Measurements from ENCODE around the gene DIPK1A. TPM values are rescaled to one million over a fixed set of nuclear protein-coding genes. Genes with fewer than 3 reads are reported as not detected.

Gene DIPK1A
- total RNA-seq, 1 experiment from 2014 or later, result 12.4 TPM

DNA sequence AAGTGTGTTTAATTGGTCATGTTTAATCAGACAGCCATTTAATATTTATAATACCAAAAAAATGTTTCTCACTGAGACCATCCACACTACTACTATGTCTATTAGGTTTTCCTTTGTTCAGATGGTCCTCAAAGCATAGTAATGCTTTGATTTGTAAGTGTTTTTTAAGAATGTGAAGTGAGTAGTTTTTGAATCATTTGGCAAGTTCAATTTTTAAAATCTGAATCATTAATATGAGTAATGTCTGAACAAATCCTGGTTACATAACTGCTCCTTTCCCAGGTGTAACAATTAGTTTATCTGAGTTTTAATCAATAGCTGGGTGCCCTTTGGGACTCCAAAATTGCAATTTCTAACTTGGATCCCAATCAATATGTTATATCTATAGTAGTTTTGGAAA lies 152.9 kb downstream of the DIPK1A start:
- in situ Hi-C loops (cut with HindIII; ENCODE audit: low pct_unique_long_range_greater_than_20kb, low sequenced_read_pairs), result no loop called here
- DNase-seq (ENCODE audit: low read depth, low spot score), result no peak

DNA sequence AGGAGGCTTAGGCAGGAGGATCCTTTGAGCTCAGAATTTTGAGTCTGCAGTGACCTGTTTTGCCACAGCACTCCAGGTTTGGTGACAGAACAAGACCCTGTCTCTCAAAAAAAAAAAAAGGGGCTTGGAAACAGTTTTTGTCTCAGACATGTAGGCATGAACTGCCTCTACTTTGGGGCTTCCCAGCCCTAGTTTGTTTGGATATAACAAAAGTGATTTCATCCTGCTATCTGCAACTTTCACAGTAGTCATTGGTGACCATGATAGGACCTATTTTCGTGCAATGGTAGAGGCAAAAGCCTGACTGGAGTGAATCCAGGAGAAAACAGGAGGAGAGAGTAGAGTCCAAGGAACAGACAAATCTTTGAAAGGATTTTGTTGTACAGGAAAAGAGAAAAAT lies 156.0 kb downstream of the DIPK1A start:
- in situ Hi-C loops (cut with HindIII; ENCODE audit: low pct_unique_long_range_greater_than_20kb, low sequenced_read_pairs), result no loop called here
- no peak for DNase-seq (ENCODE audit: low read depth, low spot score)

DNA sequence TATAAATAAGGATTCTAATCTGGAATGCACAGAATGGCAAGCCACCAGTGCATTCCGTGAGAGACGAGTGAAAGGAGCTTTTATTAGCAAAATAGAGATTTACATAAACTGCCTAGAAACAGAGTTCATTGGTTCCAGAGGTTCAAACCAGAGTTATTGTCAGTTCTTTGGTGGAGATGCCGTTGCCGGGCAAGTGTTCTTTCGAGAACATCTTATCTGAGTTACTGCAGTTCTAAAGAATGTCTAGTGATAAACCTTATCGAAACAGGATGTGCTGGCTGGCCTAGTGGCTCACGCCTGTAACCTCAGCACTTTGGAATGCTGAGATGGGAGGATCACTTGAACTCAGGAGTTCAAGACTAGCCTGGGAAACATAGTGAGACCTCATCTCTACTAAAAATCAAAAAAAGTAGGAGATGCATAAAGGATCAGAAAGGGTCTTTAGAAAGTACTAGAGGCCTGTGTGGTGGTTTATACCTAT lies 156.5 kb downstream of the DIPK1A start:
- DNase-seq (ENCODE audit: low read depth, low spot score), result peak; percentile 96
- in situ Hi-C loops (cut with HindIII; ENCODE audit: low pct_unique_long_range_greater_than_20kb, low sequenced_read_pairs), result no loop called here

- DNase-seq (ENCODE audit: low read depth, low spot score), result no peak
- in situ Hi-C loops (cut with HindIII; ENCODE audit: low pct_unique_long_range_greater_than_20kb, low sequenced_read_pairs), result no loop called here
Measured at GRCh38 chr1:92803140-92803887, 157.9 kb downstream of the DIPK1A start.

DNA sequence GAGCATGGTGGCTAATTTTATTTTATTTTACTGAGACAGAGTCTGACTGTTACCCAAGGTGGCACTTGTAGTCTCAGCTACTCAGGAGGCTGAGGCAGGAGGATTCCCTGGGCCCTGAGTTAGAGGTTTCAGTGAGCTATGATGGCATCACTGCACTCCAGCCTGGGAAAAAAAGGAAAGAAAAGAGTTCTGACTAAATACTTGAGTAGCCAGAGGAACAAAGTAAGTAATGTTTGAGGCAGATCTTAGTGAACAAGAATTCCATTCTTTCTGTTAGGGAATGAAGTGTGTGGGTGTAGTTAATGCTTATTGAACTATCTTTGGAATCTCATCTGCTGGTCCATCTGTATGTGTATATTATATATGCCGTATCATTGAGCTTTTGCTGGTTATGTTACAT lies 163.3 kb downstream of the DIPK1A start:
- DNase-seq (ENCODE audit: low read depth, low spot score), result peak; percentile 90
- in situ Hi-C loops (cut with HindIII; ENCODE audit: low pct_unique_long_range_greater_than_20kb, low sequenced_read_pairs), result no loop called here

- in situ Hi-C loops (cut with HindIII; ENCODE audit: low pct_unique_long_range_greater_than_20kb, low sequenced_read_pairs), result no loop called here
- no peak for DNase-seq (ENCODE audit: low read depth, low spot score)
Measured at GRCh38 chr1:92797297-92797696, 164.0 kb downstream of the DIPK1A start.

DNA sequence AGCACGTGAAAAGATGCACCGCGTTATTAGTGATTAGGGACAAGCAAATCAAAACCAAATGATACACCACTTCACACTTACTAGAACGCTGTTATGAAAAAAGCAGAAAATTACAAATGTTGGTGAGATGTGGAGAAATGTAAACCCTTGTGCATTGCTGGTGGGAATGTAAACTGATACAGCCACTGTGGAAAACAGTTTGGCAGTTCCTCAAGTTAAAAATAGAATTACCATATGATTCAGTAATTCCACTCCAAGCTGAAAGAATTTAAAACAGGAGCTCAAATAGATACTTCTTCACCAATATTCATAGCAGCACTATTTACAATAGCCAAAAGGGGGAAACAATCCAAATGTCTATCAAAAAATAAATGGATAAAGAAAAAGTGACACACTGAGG lies 166.1 kb downstream of the DIPK1A start:
- DNase-seq (ENCODE audit: low read depth, low spot score), result no peak
- in situ Hi-C loops (cut with HindIII; ENCODE audit: low pct_unique_long_range_greater_than_20kb, low sequenced_read_pairs), result no loop called here

DNA sequence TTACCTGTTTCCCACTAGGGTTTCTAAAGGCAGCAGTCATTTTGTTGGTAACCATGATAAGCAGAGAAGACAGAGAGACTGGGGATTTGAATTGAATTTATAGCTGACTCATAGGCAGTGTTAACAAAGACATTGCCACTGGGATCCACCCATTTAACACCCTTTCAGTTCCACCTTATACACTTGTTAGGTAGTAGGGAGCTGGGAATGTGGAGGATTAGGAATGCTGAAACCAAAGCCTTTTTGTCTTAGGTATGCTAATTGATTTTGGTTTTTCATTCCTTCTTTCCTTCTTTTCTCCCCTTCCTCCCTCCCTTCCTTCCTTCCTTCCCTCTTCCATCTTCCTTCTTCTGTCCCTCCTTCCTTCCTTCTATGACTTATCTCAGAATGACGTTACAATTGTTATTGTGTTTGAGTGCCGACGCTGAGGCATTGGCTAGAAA lies 168.9 kb downstream of the DIPK1A start:
- in situ Hi-C loops (cut with HindIII; ENCODE audit: low pct_unique_long_range_greater_than_20kb, low sequenced_read_pairs), result no loop called here
- no peak for DNase-seq (ENCODE audit: low read depth, low spot score)

Small RNA genes within 50 kb of the gene (small RNA-seq; reads per million reads assigned to genes)
- gene RF00432, result 0 reads per million in 2 experiments
- 0 reads per million in 2 experiments for gene RN7SL692P
- 0 reads per million in 2 experiments for gene RNU6-210P
- gene RNU6-970P, result 0 reads per million in 2 experiments
- gene SNORA66, result 13.0 to 36.2 reads per million in 2 experiments
- 0 reads per million in 2 experiments for gene SNORD21

Other genes starting within 250 kb of the DIPK1A start
- gene EVI5, start 176.4 kb downstream of the DIPK1A start, total RNA-seq (2014; rRNA removed; shearing (Covaris generic)), result 20.7 and 25.7 TPM in 2 replicates
- 2,582 and 2,737 TPM in 2 replicates for gene RPL5, start 129.4 kb downstream of the DIPK1A start, total RNA-seq (2014; rRNA removed; shearing (Covaris generic))
- 15.3 and 19.2 TPM in 2 replicates for gene MTF2, start 117.8 kb upstream of the DIPK1A start, total RNA-seq (2014; rRNA removed; shearing (Covaris generic))
- gene TMED5, start 219.0 kb upstream of the DIPK1A start, total RNA-seq (2014; rRNA removed; shearing (Covaris generic)), result 52.2 and 62.6 TPM in 2 replicates
- gene CCDC18, start 219.3 kb upstream of the DIPK1A start, total RNA-seq (2014; rRNA removed; shearing (Covaris generic)), result 6.0 and 6.2 TPM in 2 replicates